Cerebellar nuclear complex (tissue), 1 donor: ENCODE results near the gene ATG2A.
"Not testable (repeated sequence)": the region's sequence is repeated elsewhere in the genome, so short reads cannot be mapped to it uniquely, and the experiment has no call there.

ENCODE experiments used
- DNase-seq, 2 experiments: peaks; one replicate each; lab custom pipeline; 2025; lab: John Stamatoyannopoulos, UW

Gene ATG2A

GRCh38 chr11:64854534-64855502, 62.2 kb downstream of the ATG2A start:
- DNase-seq = peak in 1 of 2 experiments; percentile 62

- no peak for DNase-seq
These were observed 62.9 kb downstream of the ATG2A start for GRCh38 chr11:64854157-64854533.

DNA sequence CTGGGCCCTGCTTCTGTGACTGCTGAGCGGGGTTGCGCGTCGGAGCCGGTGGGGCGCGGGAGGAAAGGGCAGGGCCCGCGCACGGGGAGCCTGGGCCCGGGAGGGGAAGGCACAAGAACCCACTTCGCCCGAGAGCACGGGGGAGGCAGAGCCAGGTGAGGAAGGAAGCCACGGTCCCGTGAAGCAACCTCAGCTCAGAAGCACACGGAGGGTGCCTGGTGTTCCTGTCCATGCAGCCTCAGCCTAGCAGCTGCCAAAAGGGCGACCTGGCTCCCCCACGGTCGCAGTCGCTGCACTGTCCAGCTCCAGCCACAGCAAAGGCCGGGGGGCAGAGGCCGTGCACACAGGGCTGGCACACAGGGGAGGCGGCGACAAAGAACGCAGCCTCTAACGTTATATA, 63.3 kb downstream of the ATG2A start:
- DNase-seq = no peak

DNA sequence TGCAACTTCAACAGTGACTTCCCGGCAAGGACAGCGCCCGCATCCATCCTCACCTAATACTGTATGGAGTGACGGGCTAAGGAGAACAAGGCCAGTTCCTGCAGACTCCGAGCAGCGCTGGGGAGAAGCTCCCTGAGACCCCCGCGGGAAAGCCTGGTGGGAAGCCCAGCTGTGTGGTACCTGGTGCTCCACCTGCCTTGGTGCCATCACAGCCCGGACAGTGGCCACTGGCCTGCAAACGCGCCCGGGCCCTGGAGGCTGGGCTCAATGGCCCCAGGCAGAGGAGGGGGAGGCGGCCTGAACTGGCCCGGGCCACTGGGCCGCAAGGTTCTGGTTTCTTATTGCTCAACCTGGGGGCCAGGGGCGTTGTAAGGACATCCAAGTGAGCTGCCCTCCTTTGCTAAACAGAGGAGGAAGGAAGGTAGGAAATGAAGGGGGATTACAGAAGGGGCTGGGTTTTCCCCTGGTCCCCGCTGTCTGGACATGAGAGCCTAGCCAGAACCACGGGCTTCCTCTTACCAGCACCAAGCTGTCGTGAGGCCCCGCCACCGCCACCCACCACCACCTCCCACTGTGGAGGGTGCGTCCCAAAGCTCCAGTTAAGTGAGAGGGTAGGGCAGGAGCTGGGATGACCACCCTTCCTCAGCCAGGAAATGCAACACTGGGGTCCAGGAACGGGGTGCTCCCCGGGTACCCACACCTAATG, 64.1 kb downstream of the ATG2A start:
- DNase-seq = no peak

DNA sequence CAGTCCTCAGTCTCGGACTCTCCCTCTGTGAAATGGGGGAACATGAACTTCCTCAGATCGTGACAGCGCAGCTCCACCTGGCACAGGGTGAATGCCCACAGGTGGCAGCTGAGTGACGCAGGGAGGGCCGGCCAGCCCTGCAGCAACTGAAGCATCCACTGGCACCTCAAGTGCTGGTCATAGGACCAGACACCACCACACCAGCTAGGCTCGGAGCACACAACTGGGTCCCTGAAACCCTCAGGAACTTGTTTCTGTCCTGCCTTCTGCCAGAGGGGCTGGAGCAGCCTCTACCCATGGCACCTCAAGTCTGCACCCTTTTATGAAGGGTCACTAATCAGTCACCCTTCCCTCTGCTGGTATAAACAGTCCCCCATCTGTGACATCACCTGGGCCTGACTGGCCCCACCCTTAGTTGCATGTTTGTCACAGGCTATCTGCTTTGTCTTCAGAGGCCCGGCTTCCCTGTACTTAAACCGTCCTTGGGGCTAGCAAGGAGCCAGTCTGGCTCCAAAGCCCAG, 65.1 kb downstream of the ATG2A start:
- peak in 1 of 2 experiments; percentile 28 for DNase-seq

DNA sequence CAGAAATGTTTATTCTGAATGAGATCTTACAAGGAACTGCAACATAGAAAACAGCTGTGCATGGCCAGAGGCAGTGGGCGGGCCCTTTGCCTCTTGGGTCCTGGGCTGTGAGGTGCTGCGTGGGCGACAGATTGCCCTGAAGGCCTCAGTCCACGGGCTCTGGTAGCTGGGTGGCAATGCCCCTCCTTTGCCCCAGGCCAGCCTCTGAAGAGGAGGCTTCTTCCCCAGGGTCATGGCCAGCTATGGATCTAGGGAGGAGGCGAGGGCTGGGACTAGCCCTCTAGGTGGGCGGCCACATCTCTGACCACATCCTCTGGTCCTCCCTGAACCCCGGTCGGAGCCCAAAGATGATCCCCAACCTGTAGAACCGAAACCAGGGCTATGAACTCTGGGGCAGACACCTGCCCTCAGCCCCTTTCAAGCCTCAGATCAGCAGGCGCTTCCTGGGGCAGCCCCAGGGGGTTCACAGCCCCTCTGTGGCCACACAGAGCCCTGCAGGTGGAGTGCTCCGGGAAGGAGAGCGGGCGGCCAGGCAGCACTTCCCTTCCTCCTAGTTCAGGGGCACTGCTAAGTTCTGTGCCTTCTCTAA, 65.9 kb downstream of the ATG2A start:
- no peak for DNase-seq

DNA sequence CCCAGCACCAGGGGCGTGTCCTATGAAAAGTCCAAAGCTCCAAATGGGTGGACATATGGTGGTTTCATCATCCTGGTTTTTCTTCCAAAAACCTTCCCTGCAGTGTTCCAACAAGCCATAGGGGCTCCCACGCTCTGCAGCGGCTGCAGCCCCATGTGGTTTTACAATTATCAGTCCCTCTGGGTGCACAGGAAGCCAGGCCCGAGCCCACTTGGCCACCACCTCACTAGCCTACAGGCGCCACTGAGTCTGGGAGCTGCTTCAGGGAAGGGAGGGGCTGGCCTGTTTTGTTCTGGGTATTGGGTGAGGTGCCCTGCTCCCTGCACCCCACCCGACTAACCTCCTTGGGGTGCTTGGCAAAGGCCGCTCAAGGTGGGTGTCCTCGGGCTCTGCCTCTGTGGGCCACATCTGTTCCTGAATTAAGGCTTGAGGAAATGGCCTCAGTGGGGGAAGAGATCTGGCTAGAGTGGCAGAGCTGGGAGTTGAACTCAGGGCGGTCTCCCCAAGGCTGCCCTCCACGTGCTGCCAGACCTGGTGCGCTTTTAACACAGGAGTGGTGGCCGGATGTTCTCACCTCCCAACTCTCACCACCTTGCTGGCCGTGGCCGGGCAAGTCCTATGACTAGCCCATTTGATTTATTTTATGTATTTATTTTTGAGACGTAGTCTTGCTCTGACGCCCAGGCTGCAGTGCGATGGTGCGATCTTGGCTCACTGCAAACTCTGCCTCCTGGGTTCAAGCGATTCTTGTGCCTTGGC, 67.2 kb downstream of the ATG2A start:
- DNase-seq = no peak

GRCh38 chr11:64848826-64849597, 68.0 kb downstream of the ATG2A start:
- no peak for DNase-seq

DNA sequence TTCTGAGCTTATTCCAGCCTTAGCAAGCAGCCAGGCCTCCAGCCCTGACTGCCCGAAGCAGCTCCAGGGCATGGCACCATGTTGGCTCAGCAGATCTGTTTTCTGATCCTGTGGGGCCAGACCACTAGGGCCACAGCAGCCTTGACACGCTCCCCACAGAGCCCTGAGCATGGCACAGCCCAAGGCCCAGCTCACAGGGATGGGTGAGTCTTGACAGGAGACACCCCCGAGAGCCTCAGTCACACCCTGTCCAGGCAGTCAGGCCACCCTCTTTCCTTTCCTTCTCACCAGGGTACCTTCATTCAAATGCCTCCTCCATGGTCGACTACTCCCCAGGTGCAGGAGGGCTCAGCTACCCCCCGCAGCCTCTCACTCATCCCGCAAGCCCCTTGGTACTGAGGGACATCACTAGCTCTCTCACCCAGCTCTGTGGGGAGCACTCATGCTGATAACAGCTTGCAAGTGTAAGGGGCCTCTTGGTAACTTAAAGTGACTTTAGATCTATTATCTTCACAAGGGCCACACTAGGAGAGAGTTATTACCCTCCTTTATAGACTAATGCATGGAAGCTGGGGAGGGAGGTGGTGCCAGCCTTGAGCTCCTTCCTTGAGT, 68.7 kb downstream of the ATG2A start:
- DNase-seq = no peak

- DNase-seq = peak in 1 of 2 experiments; percentile 91
These were observed 69.9 kb downstream of the ATG2A start for GRCh38 chr11:64846998-64847666.

- DNase-seq = not testable (repeated sequence)
These were observed 71.3 kb downstream of the ATG2A start for GRCh38 chr11:64845776-64846129.

DNA sequence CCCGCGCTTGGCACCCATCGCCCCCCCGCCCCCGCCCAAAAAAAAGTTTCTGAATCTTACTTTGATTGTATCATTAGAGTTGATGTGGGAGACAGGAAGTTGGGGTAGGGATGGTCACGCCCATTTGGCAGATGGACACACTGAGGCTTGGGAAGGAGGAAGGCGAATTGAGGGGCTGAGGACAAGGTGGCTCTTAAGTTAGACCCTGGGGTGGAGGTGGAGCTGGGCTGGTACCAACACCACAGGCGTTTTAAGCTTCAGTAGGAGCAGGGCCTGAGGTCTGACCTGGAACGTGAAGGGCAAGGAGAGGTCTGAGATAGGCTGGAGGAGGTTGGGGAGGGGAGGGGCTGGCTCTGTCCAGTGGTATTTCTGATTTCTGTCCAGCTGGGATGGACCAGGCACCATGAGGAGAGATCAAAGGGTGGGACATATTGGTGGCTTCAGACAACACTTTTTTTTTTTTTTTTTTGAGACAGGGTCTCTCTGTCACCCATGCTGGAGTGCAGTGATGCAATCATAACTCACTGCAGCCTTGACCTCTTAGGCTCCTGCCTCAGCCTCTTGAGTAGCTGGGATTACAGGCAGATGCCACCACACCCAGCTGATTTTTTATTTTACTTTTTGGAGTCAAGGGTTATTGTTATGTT, 71.8 kb downstream of the ATG2A start:
- DNase-seq = no peak
